SU-DHL-6 (cell line): ENCODE data around the gene SOCS3.

Experiments
- H2AFZ ChIP-seq: fragments of 200-600 bp; sonication (generic); 2 replicates; pipeline ENCODE4 v1.6.1; 2014; ENCODE audit warnings: low read depth, mild to moderate bottlenecking, moderate library complexity, mixed read lengths, antibody characterized with exemption, low read length; ENCODE audit not compliant: severe bottlenecking
- H3F3A ChIP-seq: fragments of 200-600 bp; shearing (Covaris generic); 2 replicates; pipeline ENCODE4 v1.6.0; 2016; ENCODE audit warnings: antibody characterized with exemption, mild to moderate bottlenecking; ENCODE audit not compliant: insufficient read depth
- H3K27ac ChIP-seq: fragments of 200-600 bp; sonication (generic); 2 replicates; pipeline ENCODE4 v1.5.1; 2016; ENCODE audit warnings: low read depth, mild to moderate bottlenecking, low read length, moderate library complexity, mixed read lengths
- H3K27me3 ChIP-seq: fragments of 200-600 bp; sonication (generic), shearing (Covaris generic); 2 replicates; pipeline ENCODE4 v1.6.0; 2014; ENCODE audit warnings: mild to moderate bottlenecking, low read length
- H3K36me3 ChIP-seq: fragments of 200-600 bp; sonication (generic); 2 replicates; pipeline ENCODE4 v1.6.1; 2014; ENCODE audit warnings: mild to moderate bottlenecking, low read length, mixed read lengths
- H3K4me2 ChIP-seq: fragments of 300-600, 200-600 bp; shearing (Covaris generic), sonication (generic); 2 replicates; pipeline ENCODE4 v1.6.0; 2014; ENCODE audit warnings: low read length, low read depth, mild to moderate bottlenecking; ENCODE audit not compliant: poor library complexity, severe bottlenecking
- H3K4me3 ChIP-seq: fragments of 200-600 bp; sonication (generic); 2 replicates; pipeline ENCODE4 v1.5.1; 2014; ENCODE audit warnings: antibody characterized with exemption, low read length, mild to moderate bottlenecking, mixed read lengths; ENCODE audit not compliant: insufficient read depth, poor library complexity, severe bottlenecking
- H3K79me2 ChIP-seq: fragments of 200-600 bp; sonication (generic); 2 replicates; pipeline ENCODE4 v1.6.1; 2014; ENCODE audit warnings: mild to moderate bottlenecking, low read length, moderate library complexity; ENCODE audit not compliant: insufficient read depth
- H3K9ac ChIP-seq: fragments of 200-600 bp; sonication (generic); 2 replicates; pipeline ENCODE4 v1.7.0; 2014; ENCODE audit warnings: mild to moderate bottlenecking, low read length
- H3K9me2 ChIP-seq: fragments of 200-600 bp; sonication (generic); replicated peaks from 2 replicates; pipeline ENCODE4 v1.6.1; 2014; ENCODE audit warnings: low read length; ENCODE audit not compliant: insufficient read depth
- H3K9me3 ChIP-seq: fragments of 200-600 bp; sonication (generic); 2 replicates; pipeline ENCODE4 v1.6.1; 2014; ENCODE audit warnings: low read length, mixed read lengths; ENCODE audit not compliant: insufficient read depth
- H4K20me1 ChIP-seq: fragments of 200-600 bp; sonication (generic); 2 replicates; pipeline ENCODE4 v1.6.1; 2014; ENCODE audit warnings: low read depth, mild to moderate bottlenecking, antibody characterized with exemption, low read length, moderate library complexity, mixed read lengths
- EZH2phosphoT487 ChIP-seq: fragments of 200-600 bp; sonication (generic), shearing (Covaris generic); conservative IDR thresholded peaks from 2 replicates; pipeline ENCODE4 v1.6.1; 2018; ENCODE audit warnings: mild to moderate bottlenecking, antibody characterized with exemption, low read length, moderate library complexity, mixed read lengths
- TF ChIP-seq, protein P1 (sequence below): fragments of 200-600 bp; sonication (generic); IDR thresholded peaks from one replicate; pipeline ENCODE4 v1.5.1; 2017; ENCODE audit warnings: antibody characterized with exemption, mild to moderate bottlenecking, low read length, moderate library complexity; ENCODE audit not compliant: insufficient read depth, poor library complexity, severe bottlenecking

The SOCS3 gene

GRCh38 chr17:78365561-78366108 lies 5.8 kb upstream of the SOCS3 start:
- no peak overlapping the region for H3K9ac ChIP-seq
- no peak for TF ChIP-seq EZH2phosphoT487
- TF ChIP-seq, protein P1, sequence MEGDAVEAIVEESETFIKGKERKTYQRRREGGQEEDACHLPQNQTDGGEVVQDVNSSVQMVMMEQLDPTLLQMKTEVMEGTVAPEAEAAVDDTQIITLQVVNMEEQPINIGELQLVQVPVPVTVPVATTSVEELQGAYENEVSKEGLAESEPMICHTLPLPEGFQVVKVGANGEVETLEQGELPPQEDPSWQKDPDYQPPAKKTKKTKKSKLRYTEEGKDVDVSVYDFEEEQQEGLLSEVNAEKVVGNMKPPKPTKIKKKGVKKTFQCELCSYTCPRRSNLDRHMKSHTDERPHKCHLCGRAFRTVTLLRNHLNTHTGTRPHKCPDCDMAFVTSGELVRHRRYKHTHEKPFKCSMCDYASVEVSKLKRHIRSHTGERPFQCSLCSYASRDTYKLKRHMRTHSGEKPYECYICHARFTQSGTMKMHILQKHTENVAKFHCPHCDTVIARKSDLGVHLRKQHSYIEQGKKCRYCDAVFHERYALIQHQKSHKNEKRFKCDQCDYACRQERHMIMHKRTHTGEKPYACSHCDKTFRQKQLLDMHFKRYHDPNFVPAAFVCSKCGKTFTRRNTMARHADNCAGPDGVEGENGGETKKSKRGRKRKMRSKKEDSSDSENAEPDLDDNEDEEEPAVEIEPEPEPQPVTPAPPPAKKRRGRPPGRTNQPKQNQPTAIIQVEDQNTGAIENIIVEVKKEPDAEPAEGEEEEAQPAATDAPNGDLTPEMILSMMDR: no peak
- no peak overlapping the region for H2AFZ ChIP-seq
- H3K4me2 ChIP-seq: no peak overlapping the region
- peaks cover 3% of the 10 kb centered on the region; the same call in 1 of the 2 replicates for H3K27me3 ChIP-seq
- H3K27ac ChIP-seq: no peak overlapping the region
- H4K20me1 ChIP-seq: no peaks in the 10 kb centered on the region
- H3K36me3 ChIP-seq: no peaks in the 10 kb centered on the region
- no peaks in the 10 kb centered on the region for H3K79me2 ChIP-seq
- no peaks in the 10 kb centered on the region for H3K9me2 ChIP-seq
- no peaks in the 10 kb centered on the region for H3K9me3 ChIP-seq
- no peak overlapping the region for H3K4me3 ChIP-seq
- no peaks in the 10 kb centered on the region for H3F3A ChIP-seq

GRCh38 chr17:78364436-78365281 lies 4.8 kb upstream of the SOCS3 start:
- Histone ChIP-seq H3K27me3 (peaks cover 6% of the 10 kb centered on the region; the same call in 1 of the 2 replicates), H3K79me2 (no peaks in the 10 kb centered on the region), H3K36me3 (no peaks in the 10 kb centered on the region), H3F3A (no peaks in the 10 kb centered on the region), H3K9me3 (no peaks in the 10 kb centered on the region), H3K9me2 (no peaks in the 10 kb centered on the region), H3K4me2 (no peak overlapping the region), H2AFZ (no peak overlapping the region), H3K27ac (no peak overlapping the region), H4K20me1 (no peaks in the 10 kb centered on the region), H3K4me3 (no peak overlapping the region), H3K9ac (no peak overlapping the region)
- TF ChIP-seq, protein P1: no peak
- no peak for TF ChIP-seq EZH2phosphoT487

GRCh38 chr17:78362671-78363070 lies 2.8 kb upstream of the SOCS3 start:
- Histone ChIP-seq H4K20me1 (no peaks in the 10 kb centered on the region), H2AFZ (no peak overlapping the region), H3K27ac (no peak overlapping the region), H3K4me3 (no peak overlapping the region), H3K36me3 (no peaks in the 10 kb centered on the region), H3K4me2 (no peak overlapping the region), H3K9me2 (no peaks in the 10 kb centered on the region), H3K9me3 (no peaks in the 10 kb centered on the region), H3K27me3 (peaks cover 6% of the 10 kb centered on the region; the same call in 1 of the 2 replicates), H3K79me2 (no peaks in the 10 kb centered on the region), H3K9ac (no peak overlapping the region), H3F3A (no peaks in the 10 kb centered on the region)
- no peak for TF ChIP-seq EZH2phosphoT487
- TF ChIP-seq, protein P1: no peak
